SH-SY5Y (cell line): ENCODE results near the gene RCN2.

Experiments
- GATA2 ChIP-seq: IDR thresholded peaks from 2 replicates; pipeline ENCODE4 v1.6.1; 2011; ENCODE audit warnings: mild to moderate bottlenecking, low read depth, low read length
- GATA3 ChIP-seq: IDR thresholded peaks from 2 replicates; pipeline ENCODE4 v1.6.1; 2011; ENCODE audit warnings: low read depth, mild to moderate bottlenecking, low read length, moderate library complexity

DNA sequence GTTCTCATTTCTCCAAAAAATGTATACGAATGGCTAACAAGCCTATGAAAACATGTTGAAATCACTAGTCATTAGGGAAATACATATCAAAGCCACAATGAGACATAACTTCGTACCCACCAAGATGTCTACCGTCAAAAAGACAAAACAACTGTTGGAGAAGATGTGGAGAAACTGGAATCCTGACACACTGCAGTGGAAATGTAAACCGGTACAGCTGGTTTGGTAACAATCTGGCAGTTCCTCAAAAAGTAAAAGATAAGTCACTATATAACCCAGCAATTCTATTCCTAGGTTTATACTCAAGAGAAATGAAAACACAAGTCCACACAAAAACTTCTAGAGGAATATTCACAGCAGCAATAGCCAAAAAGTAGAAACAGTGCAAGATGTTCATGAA, 33.4 kb upstream of the RCN2 start:
- TF ChIP-seq GATA2 (no peak), GATA3 (no peak)
